ENCODE data around the gene PRG3. TPM values are rescaled to one million over a fixed set of nuclear protein-coding genes. Genes with fewer than 3 reads are reported as not detected.

PRG3 gene
- total RNA-seq, 1 experiment from 2014 or later: not detected

DNA sequence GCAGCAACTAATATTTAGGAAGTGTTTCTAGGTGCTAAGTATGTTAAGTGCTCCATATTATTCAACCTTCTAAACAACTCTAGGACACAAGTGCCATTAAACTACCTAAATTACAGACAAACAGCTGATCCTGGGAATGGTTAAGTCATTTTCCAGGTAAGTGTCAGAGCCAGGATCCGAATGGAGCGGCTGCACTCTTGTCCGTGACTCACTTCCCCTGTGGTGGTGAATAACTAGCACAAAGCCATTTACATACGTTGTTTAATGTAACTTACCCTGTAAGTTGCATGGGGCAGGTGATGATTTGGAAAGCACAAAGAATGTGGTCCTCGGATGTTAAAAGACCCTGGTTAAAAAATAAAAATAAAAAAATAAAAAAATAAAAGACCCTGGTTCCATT, 18.3 kb upstream of the PRG3 start:
- H4K91ac ChIP-seq (ENCODE audit: insufficient read length, low read depth, low read length): no peak overlapping the region
- no peak overlapping the region for H2AFZ ChIP-seq (ENCODE audit: low read length)
- H4K20me1 ChIP-seq (ENCODE audit: control insufficient read depth, insufficient read depth, insufficient read length): no peaks in the 10 kb centered on the region
- no peak overlapping the region for H3K27ac ChIP-seq (ENCODE audit: insufficient read length, low read depth, low read length)
- H3K9me3 ChIP-seq (ENCODE audit: control insufficient read depth, low read depth, low read length): no peaks in the 10 kb centered on the region
- H3K23me2 ChIP-seq (ENCODE audit: insufficient read length, low read depth, low read length, poor library complexity, severe bottlenecking): no peaks in the 10 kb centered on the region
- H3K18ac ChIP-seq (ENCODE audit: insufficient read length, low read depth, low read length): no peak overlapping the region
- WGBS (ENCODE audit: extremely low coverage, insufficient read length, low lambda C conversion rate): no CpG with 5 or more reads among the region's 5 CpGs
- Mint-ChIP-seq H3K27me3 (ENCODE audit: low read depth) (peaks cover 6% of the 10 kb centered on the region; the same call in 1 of the 2 replicates), H3K4me1 (no peaks in the 10 kb centered on the region), H3K9me3 (no peaks in the 10 kb centered on the region; a peak in 1 of 5 replicates), H3K36me3 (ENCODE audit: insufficient read depth in 1 of 3, low read depth in 3 of 3) (no peaks in the 10 kb centered on the region), H3K4me3 (no peak overlapping the region), H3K27ac (no peak overlapping the region)
- no peak overlapping the region for H2BK120ac ChIP-seq (ENCODE audit: low read depth, low read length, poor library complexity, severe bottlenecking)
- H4K8ac ChIP-seq (replicated peaks; ENCODE audit: insufficient read length, low read depth, low read length): no peak overlapping the region
- H3T11ph ChIP-seq (ENCODE audit: low read length): no peak overlapping the region
- H2BK20ac ChIP-seq (ENCODE audit: low read depth, low read length, poor library complexity, severe bottlenecking): no peak overlapping the region
- H4K5ac ChIP-seq (ENCODE audit: insufficient read length, low read depth, low read length): no peak overlapping the region
- no peak overlapping the region for H3K23ac ChIP-seq (ENCODE audit: insufficient read length, low read depth, low read length)
- H3K79me2 ChIP-seq (ENCODE audit: insufficient read depth, low read length): no peaks in the 10 kb centered on the region
- no peaks in the 10 kb centered on the region for H3K27me3 ChIP-seq (ENCODE audit: insufficient read depth, low read length)
- H3K14ac ChIP-seq (ENCODE audit: insufficient read depth, low read length): no peak overlapping the region
- no peaks in the 10 kb centered on the region for H3K4me1 ChIP-seq (ENCODE audit: insufficient read depth, low read length)
- no peak overlapping the region for H3K4ac ChIP-seq (ENCODE audit: low read depth, low read length)
- H2AK5ac ChIP-seq (ENCODE audit: insufficient read length, low read length): no peak overlapping the region
- H2BK15ac ChIP-seq (ENCODE audit: low read depth, low read length): no peak overlapping the region
- H3K4me2 ChIP-seq (ENCODE audit: insufficient read depth, insufficient read length, low read length): no peak overlapping the region
- DNase-seq: no peak
- TF ChIP-seq, protein P1, sequence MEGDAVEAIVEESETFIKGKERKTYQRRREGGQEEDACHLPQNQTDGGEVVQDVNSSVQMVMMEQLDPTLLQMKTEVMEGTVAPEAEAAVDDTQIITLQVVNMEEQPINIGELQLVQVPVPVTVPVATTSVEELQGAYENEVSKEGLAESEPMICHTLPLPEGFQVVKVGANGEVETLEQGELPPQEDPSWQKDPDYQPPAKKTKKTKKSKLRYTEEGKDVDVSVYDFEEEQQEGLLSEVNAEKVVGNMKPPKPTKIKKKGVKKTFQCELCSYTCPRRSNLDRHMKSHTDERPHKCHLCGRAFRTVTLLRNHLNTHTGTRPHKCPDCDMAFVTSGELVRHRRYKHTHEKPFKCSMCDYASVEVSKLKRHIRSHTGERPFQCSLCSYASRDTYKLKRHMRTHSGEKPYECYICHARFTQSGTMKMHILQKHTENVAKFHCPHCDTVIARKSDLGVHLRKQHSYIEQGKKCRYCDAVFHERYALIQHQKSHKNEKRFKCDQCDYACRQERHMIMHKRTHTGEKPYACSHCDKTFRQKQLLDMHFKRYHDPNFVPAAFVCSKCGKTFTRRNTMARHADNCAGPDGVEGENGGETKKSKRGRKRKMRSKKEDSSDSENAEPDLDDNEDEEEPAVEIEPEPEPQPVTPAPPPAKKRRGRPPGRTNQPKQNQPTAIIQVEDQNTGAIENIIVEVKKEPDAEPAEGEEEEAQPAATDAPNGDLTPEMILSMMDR (conservative IDR thresholded peaks at IDR 0.05): no peak
- H2BK12ac ChIP-seq (ENCODE audit: insufficient read length, low read depth, low read length): no peak overlapping the region
- no peaks in the 10 kb centered on the region for H3K79me1 ChIP-seq (ENCODE audit: insufficient read depth, low read depth, low read length, poor library complexity, severe bottlenecking)
- H3K9ac ChIP-seq (ENCODE audit: extremely low read depth, insufficient read length, low read length): no peak overlapping the region
- H2BK5ac ChIP-seq (ENCODE audit: insufficient read length, low read length): no peak overlapping the region
- H3K56ac ChIP-seq (ENCODE audit: insufficient read length, low read depth, low read length): no peak overlapping the region

All from H9 (cell line).